Measurements from ENCODE around the gene RNFT1.
"Not testable (repeated sequence)": the region's sequence is repeated elsewhere in the genome, so short reads cannot be mapped to it uniquely, and the experiment has no call there.

RNFT1 gene

DNA sequence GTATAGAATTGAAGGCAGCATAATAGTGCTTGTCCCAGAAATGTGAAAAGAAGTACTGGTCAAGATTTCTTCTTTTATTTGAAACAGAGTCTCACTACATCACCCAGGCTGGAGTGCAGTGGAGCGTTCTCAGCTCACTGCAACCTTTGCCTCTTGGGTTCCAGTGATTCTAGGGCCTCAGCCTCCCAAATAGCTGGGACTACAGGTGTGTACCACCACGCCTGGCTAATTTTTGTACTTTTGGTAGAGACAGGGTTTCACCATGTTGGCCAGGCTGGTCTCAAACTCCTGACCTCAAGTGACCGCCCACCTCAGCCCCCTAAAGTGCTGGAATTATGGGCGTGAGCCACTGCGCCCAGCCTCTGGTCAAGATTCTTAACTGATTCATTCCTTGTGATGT lies 43.9 kb downstream of the RNFT1 start:
- DNase-seq, result not testable (repeated sequence)

DNA sequence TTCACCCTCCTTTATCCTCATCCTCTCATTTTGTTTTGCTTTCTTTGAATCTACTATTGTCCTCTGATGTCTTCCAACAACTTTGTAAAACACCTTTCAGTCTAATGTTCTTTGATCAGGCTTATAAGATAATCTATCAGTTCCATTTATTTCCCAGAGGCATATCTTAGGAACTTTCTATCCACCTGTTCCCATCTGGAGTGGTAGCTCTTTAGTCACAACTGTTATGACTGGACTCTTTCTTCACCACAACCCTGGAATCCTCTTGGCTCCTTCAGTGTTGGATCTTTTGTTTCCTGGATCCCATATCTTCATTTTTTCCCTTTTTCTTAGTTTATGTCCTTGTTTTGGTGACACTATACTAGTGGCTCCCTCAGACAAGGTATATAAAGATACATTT lies 48.1 kb downstream of the RNFT1 start:
- no peak for DNase-seq

DNA sequence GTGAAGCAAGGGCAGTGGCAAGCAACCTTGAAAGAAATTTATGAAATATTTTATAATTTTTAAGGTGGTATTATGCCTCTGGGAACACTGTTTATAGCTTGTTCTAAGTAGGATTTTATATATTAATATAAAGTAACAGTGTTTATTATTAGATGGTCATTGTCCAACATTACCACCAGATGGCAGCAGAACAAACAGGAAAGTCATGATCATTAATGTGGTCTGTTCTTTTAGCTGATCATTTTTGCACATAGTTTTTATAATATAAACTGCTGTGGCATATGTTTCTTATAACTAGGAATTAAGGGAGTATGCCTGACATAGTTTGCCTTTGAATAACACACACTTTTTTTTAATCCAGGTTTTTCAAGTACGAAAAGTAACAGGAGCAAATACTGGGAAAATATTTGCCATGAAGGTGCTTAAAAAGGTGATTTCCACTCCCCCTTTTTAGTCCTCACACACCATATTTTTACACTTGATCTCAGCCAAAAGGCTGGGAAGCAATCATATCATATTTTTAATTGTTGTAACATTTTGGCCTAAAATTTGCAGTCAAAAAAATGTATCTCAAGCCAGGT lies 50.2 kb downstream of the RNFT1 start:
- peak; percentile 7 for DNase-seq

DNA sequence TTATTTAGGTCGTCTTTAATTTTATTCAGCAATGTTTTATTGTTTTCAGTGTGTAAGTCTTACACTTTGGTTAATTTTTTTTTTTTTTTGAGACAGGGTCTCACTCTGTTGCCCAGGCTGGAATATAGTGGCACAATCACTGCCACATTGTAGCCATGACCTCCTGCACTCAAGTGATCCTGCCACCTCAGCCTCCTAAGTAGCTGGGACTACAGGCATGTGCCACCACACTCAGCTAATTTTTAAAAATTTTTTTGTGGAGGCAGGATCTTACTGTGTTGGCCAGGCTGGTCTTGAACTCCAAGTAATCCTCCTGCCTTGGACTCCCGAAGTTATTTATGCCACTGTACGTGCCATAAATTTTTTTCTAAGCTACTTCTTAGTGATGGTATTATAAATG lies 57.1 kb downstream of the RNFT1 start:
- DNase-seq, result no peak

DNA sequence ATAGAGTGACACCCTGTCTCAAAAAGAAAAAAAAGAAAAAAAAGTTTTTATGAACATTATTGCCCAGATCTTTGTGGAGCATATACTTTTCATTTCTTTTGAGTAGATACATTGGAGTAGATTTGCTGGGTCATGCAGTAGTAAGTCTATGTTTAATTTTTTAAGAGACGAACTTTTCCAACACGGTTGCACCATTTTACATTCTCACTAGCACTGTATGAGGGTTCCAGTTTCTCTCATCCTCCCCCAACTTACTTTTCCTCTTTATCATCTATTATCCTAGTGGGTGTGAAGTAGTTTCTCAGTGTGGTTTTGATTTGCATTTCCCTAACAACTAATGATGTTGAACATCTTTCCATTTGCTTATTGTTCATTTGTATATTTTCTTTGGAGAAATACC lies 61.1 kb downstream of the RNFT1 start:
- DNase-seq, result no peak

Measured in NCI-H1105 (cell line).